ENCODE results near the gene HK2. TPM values are rescaled to one million over a fixed set of nuclear protein-coding genes. Genes with fewer than 3 reads are reported as not detected.

The HK2 gene
- total and polyA plus RNA-seq, 2 experiments from 2014 or later: 24.2 to 25.3 TPM

- Histone ChIP-seq H4K20me1 (ENCODE audit: insufficient read depth) (no peaks in the 10 kb centered on the region), H3K9me3 (ENCODE audit: low read depth) (no peaks in the 10 kb centered on the region), H3K4me3 (no peak overlapping the region), H3K36me3 (ENCODE audit: low read depth) (peaks cover 63% of the 10 kb centered on the region), H2AFZ (no peak overlapping the region), H3K9me2 (ENCODE audit: insufficient read depth) (no peaks in the 10 kb centered on the region), H3K4me2 (ENCODE audit: unreplicated experiment) (no peak overlapping the region), H3F3A (ENCODE audit: insufficient read depth) (peaks cover 16% of the 10 kb centered on the region), H3K4me1 (ENCODE audit: insufficient read depth) (peaks cover 10% of the 10 kb centered on the region), H3K27ac (no peak overlapping the region), H3K9ac (no peak overlapping the region), H3K79me2 (ENCODE audit: insufficient read depth) (no peaks in the 10 kb centered on the region), H3K27me3 (replicated peaks; ENCODE audit: insufficient read depth) (no peaks in the 10 kb centered on the region)
- DNase-seq: no peak
- in situ Hi-C loops (cut with MboI): loop anchor here (10.0 kb wide), 1 partner anchor 175 kb away; no protein-coding TSS in a partner anchor
- 96 to 98% methylated on average over 23 to 24 of the region's 24 CpGs for WGBS, 2 experiments (ENCODE audit: low coverage in 1 of 2, low lambda C conversion rate in 2 of 2, missing lambda C conversion rate in 2 of 2)
- TF ChIP-seq EZH2 (IDR thresholded peaks at IDR 0.05; ENCODE audit: insufficient read depth, poor library complexity, severe bottlenecking): no peak
- no peak for TF ChIP-seq EZH2phosphoT487 (IDR thresholded peaks at IDR 0.05; ENCODE audit: insufficient read depth, low read depth)
These were observed 46.3 kb downstream of the HK2 start for GRCh38 chr2:74880054-74880728.

- peaks cover 9% of the 10 kb centered on the region for H3F3A ChIP-seq (ENCODE audit: insufficient read depth)
- no peaks in the 10 kb centered on the region for H3K9me2 ChIP-seq (ENCODE audit: insufficient read depth)
- TF ChIP-seq EZH2 (IDR thresholded peaks at IDR 0.05; ENCODE audit: insufficient read depth, poor library complexity, severe bottlenecking): no peak
- TF ChIP-seq EZH2phosphoT487 (IDR thresholded peaks at IDR 0.05; ENCODE audit: insufficient read depth, low read depth): no peak
- H3K9me3 ChIP-seq (ENCODE audit: low read depth): no peaks in the 10 kb centered on the region
- no peak for DNase-seq
- 94 to 98% methylated on average over 5 of the region's 5 CpGs for WGBS, 2 experiments (ENCODE audit: low coverage in 1 of 2, low lambda C conversion rate in 2 of 2, missing lambda C conversion rate in 2 of 2)
- H3K36me3 ChIP-seq (ENCODE audit: low read depth): peaks cover 70% of the 10 kb centered on the region
- H2AFZ ChIP-seq: no peak overlapping the region
- H3K4me1 ChIP-seq (ENCODE audit: insufficient read depth): peaks cover under 1% of the 10 kb centered on the region
- no peaks in the 10 kb centered on the region for H3K79me2 ChIP-seq (ENCODE audit: insufficient read depth)
- H3K27ac ChIP-seq: no peak overlapping the region
- H4K20me1 ChIP-seq (ENCODE audit: insufficient read depth): no peaks in the 10 kb centered on the region
- no peak overlapping the region for H3K9ac ChIP-seq
- H3K27me3 ChIP-seq (replicated peaks; ENCODE audit: insufficient read depth): no peaks in the 10 kb centered on the region
- in situ Hi-C loops (cut with MboI): loop anchor here (10.0 kb wide), 1 partner anchor 176 kb away; no protein-coding TSS in a partner anchor
- H3K4me2 ChIP-seq (ENCODE audit: unreplicated experiment): no peak overlapping the region
- no peak overlapping the region for H3K4me3 ChIP-seq
These were observed 47.2 kb downstream of the HK2 start for GRCh38 chr2:74881176-74881575.

- in situ Hi-C loops (cut with MboI): loop anchor here (10.0 kb wide), 1 partner anchor 177 kb away; no protein-coding TSS in a partner anchor
- peaks cover 67% of the 10 kb centered on the region for H3K36me3 ChIP-seq (ENCODE audit: low read depth)
- 96 to 97% methylated on average over 19 of the region's 19 CpGs for WGBS, 2 experiments (ENCODE audit: low coverage in 1 of 2, low lambda C conversion rate in 2 of 2, missing lambda C conversion rate in 2 of 2)
These were observed 47.8 kb downstream of the HK2 start for GRCh38 chr2:74881626-74882298.

GRCh38 chr2:74882299-74882687 is 48.4 kb downstream of the HK2 start:
- no peak overlapping the region for H3K4me3 ChIP-seq
- H3K27me3 ChIP-seq (replicated peaks; ENCODE audit: insufficient read depth): no peaks in the 10 kb centered on the region
- H3K27ac ChIP-seq: no peak overlapping the region
- in situ Hi-C loops (cut with MboI): loop anchor here (10.0 kb wide), 1 partner anchor 177 kb away; no protein-coding TSS in a partner anchor
- peaks cover 14% of the 10 kb centered on the region for H3F3A ChIP-seq (ENCODE audit: insufficient read depth)
- H3K9me3 ChIP-seq (ENCODE audit: low read depth): no peaks in the 10 kb centered on the region
- no peak overlapping the region for H3K9ac ChIP-seq
- no peaks in the 10 kb centered on the region for H3K9me2 ChIP-seq (ENCODE audit: insufficient read depth)
- H3K36me3 ChIP-seq (ENCODE audit: low read depth): peaks cover 62% of the 10 kb centered on the region
- H4K20me1 ChIP-seq (ENCODE audit: insufficient read depth): no peaks in the 10 kb centered on the region
- 78 to 79% methylated on average over 4 of the region's 4 CpGs for WGBS, 2 experiments (ENCODE audit: low coverage in 1 of 2, low lambda C conversion rate in 2 of 2, missing lambda C conversion rate in 2 of 2)
- TF ChIP-seq EZH2phosphoT487 (IDR thresholded peaks at IDR 0.05; ENCODE audit: insufficient read depth, low read depth): no peak
- no peak for TF ChIP-seq EZH2 (IDR thresholded peaks at IDR 0.05; ENCODE audit: insufficient read depth, poor library complexity, severe bottlenecking)
- no peak for DNase-seq
- no peaks in the 10 kb centered on the region for H3K79me2 ChIP-seq (ENCODE audit: insufficient read depth)
- no peak overlapping the region for H2AFZ ChIP-seq
- H3K4me2 ChIP-seq (ENCODE audit: unreplicated experiment): no peak overlapping the region
- H3K4me1 ChIP-seq (ENCODE audit: insufficient read depth): peaks cover 8% of the 10 kb centered on the region

More at GRCh38 chr2:74881626-74882298, 47.8 kb downstream of the HK2 start:
- Histone ChIP-seq H3K4me2 (ENCODE audit: unreplicated experiment) (no peak overlapping the region), H3K9ac (no peak overlapping the region), H4K20me1 (ENCODE audit: insufficient read depth) (no peaks in the 10 kb centered on the region), H3K4me1 (ENCODE audit: insufficient read depth) (peaks cover 2% of the 10 kb centered on the region), H3K79me2 (ENCODE audit: insufficient read depth) (no peaks in the 10 kb centered on the region), H2AFZ (no peak overlapping the region), H3K9me3 (ENCODE audit: low read depth) (no peaks in the 10 kb centered on the region), H3F3A (ENCODE audit: insufficient read depth) (peaks cover 11% of the 10 kb centered on the region), H3K27me3 (replicated peaks; ENCODE audit: insufficient read depth) (no peaks in the 10 kb centered on the region), H3K27ac (no peak overlapping the region), H3K9me2 (ENCODE audit: insufficient read depth) (no peaks in the 10 kb centered on the region), H3K4me3 (no peak overlapping the region)
- no peak for DNase-seq
- no peak for TF ChIP-seq EZH2phosphoT487 (IDR thresholded peaks at IDR 0.05; ENCODE audit: insufficient read depth, low read depth)
- no peak for TF ChIP-seq EZH2 (IDR thresholded peaks at IDR 0.05; ENCODE audit: insufficient read depth, poor library complexity, severe bottlenecking)

Data from GM23248 (cell line).